HEK293 (cell line): ENCODE data around the gene COX7A1.

Source experiments
- BCL11A ChIP-seq: fragments of 450-650 bp; formaldehyde crosslinking; IDR thresholded peaks from 2 replicates; pipeline ENCODE4 v1.5.1; 2016; ENCODE audit warnings: low read depth, missing biosample characterization, missing genetic modification characterization
- REST ChIP-seq: fragments of 450-650 bp; formaldehyde crosslinking; IDR thresholded peaks from 2 replicates; pipeline ENCODE4 v1.5.1; 2016; ENCODE audit warnings: missing biosample characterization, missing genetic modification characterization
- TCF7L2 ChIP-seq: IDR thresholded peaks from 2 replicates; pipeline ENCODE4 v1.6.1; 2011; ENCODE audit warnings: low read depth, mild to moderate bottlenecking, inconsistent platforms, low read length, moderate library complexity, borderline replicate concordance
- ZNF121 ChIP-seq: fragments of 450-650 bp; formaldehyde crosslinking; IDR thresholded peaks from 2 replicates; pipeline ENCODE4 v1.5.1; 2016; ENCODE audit warnings: missing biosample characterization, missing genetic modification characterization
- ZNF132 ChIP-seq: fragments of 450-650 bp; formaldehyde crosslinking; IDR thresholded peaks from 2 replicates; pipeline ENCODE4 v1.5.1; 2017; ENCODE audit warnings: missing biosample characterization, missing genetic modification characterization, borderline replicate concordance
- TF ChIP-seq, protein P1 (sequence below): fragments of 450-650 bp; formaldehyde crosslinking; IDR thresholded peaks from 2 replicates; pipeline ENCODE4 v1.5.1; 2016; ENCODE audit warnings: missing biosample characterization, missing genetic modification characterization
- TF ChIP-seq, protein P2 (sequence below): fragments of 450-650 bp; formaldehyde crosslinking; IDR thresholded peaks from 2 replicates; pipeline ENCODE4 v1.5.1; 2016; ENCODE audit warnings: missing biosample characterization, missing genetic modification characterization, low read depth

GRCh38 chr19:36152019-36152351 lies 262 bp downstream of the COX7A1 start:
- TF ChIP-seq BCL11A (tag by site-specific recombination) (no peak), REST (no peak), ZNF132 (tag by site-specific recombination) (no peak), ZNF121 (no peak), TCF7L2 (no peak)
- TF ChIP-seq, protein P1, sequence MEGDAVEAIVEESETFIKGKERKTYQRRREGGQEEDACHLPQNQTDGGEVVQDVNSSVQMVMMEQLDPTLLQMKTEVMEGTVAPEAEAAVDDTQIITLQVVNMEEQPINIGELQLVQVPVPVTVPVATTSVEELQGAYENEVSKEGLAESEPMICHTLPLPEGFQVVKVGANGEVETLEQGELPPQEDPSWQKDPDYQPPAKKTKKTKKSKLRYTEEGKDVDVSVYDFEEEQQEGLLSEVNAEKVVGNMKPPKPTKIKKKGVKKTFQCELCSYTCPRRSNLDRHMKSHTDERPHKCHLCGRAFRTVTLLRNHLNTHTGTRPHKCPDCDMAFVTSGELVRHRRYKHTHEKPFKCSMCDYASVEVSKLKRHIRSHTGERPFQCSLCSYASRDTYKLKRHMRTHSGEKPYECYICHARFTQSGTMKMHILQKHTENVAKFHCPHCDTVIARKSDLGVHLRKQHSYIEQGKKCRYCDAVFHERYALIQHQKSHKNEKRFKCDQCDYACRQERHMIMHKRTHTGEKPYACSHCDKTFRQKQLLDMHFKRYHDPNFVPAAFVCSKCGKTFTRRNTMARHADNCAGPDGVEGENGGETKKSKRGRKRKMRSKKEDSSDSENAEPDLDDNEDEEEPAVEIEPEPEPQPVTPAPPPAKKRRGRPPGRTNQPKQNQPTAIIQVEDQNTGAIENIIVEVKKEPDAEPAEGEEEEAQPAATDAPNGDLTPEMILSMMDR (tag by site-specific recombination), result no peak
- TF ChIP-seq, protein P2, sequence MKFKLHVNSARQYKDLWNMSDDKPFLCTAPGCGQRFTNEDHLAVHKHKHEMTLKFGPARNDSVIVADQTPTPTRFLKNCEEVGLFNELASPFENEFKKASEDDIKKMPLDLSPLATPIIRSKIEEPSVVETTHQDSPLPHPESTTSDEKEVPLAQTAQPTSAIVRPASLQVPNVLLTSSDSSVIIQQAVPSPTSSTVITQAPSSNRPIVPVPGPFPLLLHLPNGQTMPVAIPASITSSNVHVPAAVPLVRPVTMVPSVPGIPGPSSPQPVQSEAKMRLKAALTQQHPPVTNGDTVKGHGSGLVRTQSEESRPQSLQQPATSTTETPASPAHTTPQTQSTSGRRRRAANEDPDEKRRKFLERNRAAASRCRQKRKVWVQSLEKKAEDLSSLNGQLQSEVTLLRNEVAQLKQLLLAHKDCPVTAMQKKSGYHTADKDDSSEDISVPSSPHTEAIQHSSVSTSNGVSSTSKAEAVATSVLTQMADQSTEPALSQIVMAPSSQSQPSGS (tag by site-specific recombination), result no peak
